Activated gamma-delta T cell (primary cell): ENCODE data around the gene DRD3.

Experiments used
- DNase-seq: peaks from one replicate; lab custom pipeline; 2025; lab: John Stamatoyannopoulos, UW

DRD3 gene

DNA sequence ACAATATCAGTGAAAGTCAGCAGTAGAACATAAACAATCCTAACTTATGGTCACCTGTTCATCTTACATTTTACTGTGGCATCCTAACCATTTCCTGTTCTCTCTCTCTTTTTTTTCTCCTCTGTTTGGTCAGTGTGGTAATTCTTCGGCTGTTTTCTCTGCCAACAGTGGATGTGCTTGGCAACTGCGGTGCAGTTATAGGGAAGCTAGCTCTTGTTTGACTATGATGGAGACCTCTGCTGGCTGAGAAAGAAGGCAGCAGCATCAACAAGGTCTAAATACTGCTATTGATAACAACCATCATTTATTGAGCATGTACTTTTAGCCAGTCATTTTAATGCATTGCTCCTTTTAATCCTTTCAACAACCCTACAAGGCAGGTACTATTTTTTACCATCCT lies 723 bp upstream of the DRD3 start:
- DNase-seq = no peak

DNA sequence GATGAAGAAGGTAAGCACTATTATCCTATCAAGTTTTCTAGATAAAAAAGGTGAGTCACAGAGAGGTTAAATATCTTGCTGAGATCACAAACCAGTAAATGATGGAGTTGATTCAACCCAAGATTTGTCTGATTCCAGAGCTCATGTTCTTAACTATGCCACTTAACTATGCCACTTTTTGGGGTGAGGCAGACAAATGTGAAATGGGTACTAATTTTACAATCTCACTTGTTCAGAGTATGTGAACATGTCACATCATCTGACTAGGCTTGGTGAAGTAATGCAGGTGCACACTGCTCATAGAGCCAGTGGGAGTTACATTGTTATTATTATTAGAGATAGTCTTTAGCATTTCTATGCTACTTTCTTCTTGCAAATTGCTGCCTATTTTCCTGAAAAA lies 2.0 kb downstream of the DRD3 start:
- DNase-seq = no peak

DNA sequence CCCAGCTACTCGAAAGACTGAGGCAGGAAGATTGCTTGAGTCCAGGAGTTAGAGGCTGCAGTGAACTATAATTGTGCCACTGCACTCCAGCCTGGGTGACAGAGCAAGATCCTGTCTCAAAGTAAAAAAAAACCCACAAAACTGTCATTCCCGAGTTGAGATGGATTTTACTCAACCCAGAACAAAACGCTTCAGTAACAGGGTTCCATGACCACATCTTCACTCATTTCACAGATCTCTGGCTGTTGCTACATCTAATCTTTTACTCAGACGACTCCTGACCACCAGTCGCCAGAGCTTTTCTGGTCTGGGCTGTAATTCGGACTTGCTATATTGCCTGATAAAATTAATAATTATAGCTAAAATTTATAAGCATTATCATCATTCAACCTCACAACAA lies 2.4 kb downstream of the DRD3 start:
- DNase-seq = no peak

DNA sequence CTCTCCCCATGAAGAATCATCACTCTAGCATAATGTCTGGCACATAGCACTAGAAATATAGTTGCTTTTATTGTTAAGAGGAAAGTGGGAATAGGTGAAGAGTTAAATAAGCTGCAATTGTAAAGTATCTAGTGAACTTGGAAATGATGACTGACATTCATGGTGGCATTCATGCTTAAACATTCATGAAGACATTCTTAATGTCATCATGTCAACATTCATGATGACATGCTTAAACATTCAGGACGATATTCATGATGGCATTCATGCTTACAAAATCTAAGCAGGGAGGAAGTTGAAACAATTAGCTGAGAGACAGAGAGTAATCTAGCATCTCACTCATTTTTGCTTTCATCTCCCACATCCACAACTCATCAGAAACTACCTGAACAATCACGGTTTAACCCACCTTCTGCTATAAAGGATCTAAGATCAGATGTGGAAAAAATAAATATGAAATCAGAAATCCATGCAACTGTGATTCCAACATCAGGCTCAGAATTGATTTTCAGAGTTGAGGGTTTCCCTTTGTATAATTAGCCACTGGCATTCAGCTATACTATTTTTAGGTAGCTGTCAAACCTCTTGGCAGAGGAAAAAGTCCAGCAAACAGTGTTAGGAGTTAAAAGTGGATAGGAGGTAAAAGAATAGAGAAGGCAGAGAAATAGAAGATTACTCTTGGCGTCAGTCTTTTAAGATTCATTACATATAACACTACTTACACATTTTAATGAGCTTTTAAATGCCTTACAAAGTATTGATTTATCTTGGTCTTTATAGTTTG lies 3.5 kb downstream of the DRD3 start:
- no peak for DNase-seq

DNA sequence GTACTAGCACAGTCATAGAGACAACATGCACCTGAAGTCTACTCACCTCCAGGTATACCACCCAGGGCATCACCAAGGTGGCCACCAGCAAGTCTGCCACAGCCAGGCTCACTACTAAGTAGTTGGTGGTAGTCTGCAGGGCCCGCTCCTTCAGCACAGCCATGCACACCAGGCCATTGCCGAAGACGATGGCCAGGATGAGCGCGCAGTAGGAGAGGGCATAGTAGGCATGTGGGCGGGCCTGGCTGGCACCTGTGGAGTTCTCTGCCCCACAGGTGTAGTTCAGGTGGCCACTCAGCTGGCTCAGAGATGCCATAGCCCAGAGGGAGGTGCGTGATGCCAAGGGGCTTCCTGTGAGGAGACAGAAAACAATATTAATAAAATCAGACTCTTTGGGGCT lies 7.2 kb downstream of the DRD3 start:
- no peak for DNase-seq

DNA sequence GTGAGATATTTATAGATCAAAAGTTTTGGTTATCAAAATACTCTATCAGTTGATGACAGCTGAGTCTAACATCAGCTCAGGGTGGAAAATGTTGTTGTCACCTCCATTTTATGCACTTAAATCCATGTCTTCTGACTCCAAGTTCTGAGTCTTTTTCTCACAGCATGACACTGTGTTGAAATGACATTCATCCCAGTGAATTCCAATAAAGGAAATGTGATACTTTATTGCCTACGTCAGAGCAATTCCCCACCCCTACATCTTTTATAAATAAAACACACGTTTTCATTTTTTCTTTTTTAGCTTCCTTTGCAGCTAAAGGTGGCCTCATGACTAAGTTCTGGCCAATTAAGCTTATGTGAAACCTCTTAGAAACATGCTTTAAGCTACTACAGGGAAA lies 10.7 kb downstream of the DRD3 start:
- no peak for DNase-seq

DNA sequence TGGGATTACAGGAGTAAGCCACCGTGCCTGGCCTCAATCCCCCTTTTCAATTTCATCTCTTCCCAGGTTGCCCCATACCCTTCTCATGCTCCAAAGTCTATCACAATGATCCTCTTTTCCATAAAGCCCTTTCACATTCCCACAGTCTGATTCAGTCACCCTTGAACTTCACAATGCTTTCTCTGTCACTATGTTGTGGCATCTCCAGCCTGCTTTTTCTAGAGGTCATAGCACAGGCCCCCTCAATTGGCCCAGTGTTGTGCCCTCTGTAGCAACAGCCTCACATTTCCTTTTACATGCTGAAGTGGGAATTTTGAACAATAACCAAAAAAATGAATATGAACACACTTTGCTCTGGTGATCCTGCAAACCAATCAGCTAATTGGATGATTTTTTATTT lies 21.5 kb downstream of the DRD3 start:
- no peak for DNase-seq

DNA sequence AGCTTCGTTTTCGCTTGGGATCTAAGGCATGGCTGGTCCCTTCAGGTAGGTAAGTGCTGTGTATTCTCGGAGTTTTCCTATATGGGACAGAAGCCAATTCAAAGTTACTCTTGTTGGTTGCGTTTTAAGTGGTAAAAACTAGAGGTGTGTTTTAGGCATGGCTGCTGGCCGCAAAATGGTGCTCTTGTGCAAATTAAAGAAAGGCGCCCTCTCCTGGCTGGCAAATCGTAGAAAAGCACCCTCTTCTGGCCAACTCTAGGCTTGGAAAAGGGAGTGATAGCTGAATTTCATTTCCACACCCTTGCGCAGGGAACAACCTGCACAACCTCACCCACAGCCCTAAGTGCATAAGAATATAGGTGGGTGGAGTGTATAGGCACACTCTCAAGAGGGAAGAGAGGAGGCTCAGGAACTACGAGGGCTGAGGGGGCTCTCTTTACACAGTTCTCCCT lies 23.5 kb downstream of the DRD3 start:
- DNase-seq = no peak

DNA sequence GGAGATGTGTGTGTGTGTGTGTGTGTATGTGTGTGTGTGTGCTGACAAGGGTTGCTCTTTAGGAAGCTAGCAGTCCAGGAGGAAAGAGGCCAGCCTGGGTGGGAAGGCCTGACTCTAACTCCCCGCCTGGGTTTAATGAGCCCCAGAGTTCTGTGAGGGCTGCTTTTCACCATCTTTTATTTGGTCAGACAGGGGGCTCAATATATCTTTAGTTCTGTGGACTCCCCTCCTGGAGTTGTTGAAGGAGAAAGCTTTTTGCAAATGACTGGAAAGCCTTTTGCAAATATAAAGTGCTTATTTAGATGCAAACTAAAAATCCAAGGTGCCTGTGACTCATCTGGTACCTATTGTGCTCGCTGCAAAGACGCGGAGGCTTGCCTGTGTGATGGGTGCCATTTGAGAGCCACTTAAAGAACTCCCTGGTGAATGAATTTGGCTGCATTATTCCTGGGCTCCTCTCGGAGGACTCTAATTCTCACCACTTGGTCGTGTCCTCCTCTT lies 24.5 kb downstream of the DRD3 start:
- DNase-seq = no peak

DNA sequence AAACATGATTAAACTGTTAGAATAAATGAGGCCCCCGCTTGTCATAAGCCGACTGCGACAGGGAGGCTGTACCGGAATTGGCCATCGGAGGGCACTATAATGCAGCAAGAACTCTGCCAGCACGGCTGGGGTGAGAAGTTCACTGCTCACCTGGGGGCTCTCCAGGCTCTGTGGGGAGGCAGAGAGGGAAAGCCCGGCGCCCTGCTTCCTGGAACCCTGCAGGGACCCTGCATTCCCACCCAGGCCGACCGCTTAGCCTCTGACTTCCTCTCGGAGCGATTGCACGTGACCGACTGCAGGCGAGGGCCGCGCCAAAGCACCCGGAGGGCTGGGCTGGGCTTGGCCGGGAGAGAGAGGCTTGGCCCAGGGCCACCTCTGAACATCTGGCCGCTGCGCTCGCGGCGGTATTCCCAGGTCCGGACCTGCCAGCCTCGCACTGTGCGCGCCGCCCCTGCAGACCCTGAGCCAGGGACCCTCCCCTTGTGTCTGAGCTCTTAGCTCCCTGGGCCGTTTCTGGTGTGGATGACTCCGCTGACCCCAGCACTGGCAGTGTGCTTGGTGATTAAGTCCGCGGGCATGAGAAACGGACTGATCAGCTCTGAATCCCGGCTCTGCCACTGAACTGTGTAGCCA lies 26.2 kb downstream of the DRD3 start:
- peak; percentile 14 for DNase-seq

DNA sequence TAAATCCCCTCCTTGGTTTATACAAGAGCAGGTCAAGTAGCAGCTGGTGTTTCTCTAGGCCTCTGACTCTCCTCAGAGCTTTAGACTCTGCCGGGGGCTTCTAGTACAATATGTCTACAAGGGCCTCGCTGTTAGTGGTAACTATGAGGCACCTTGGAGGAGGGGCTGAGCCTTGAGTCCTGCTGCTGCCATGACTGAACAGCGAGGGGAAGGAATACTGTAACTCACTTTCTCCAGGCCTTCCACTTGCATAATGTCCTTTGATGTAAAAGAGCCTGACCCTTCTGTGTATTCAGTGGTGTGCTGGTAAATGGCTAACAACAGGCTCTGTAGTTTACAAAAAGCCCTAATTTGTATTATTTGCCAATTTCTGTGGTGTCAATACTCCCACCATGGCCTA lies 27.8 kb downstream of the DRD3 start:
- no peak for DNase-seq

DNA sequence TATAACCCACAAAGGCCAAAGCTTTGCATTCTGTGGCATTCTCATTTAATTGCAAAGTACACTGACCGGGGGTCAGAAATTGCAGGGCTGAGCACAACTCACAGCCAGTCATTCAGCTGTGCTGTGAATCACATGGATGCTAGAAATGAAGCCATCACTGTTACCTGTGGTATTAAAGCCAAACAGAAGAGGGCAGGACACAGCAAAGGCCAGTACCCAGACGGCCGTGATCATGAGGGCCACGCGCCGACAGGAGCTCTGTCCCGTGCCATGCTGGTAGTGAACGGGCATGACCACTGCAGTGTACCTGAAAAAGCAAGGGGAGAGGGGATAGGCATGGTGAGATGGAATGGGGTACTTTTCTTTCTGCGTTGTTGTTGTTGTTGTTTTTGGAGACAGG lies 31.6 kb downstream of the DRD3 start:
- DNase-seq = no peak

DNA sequence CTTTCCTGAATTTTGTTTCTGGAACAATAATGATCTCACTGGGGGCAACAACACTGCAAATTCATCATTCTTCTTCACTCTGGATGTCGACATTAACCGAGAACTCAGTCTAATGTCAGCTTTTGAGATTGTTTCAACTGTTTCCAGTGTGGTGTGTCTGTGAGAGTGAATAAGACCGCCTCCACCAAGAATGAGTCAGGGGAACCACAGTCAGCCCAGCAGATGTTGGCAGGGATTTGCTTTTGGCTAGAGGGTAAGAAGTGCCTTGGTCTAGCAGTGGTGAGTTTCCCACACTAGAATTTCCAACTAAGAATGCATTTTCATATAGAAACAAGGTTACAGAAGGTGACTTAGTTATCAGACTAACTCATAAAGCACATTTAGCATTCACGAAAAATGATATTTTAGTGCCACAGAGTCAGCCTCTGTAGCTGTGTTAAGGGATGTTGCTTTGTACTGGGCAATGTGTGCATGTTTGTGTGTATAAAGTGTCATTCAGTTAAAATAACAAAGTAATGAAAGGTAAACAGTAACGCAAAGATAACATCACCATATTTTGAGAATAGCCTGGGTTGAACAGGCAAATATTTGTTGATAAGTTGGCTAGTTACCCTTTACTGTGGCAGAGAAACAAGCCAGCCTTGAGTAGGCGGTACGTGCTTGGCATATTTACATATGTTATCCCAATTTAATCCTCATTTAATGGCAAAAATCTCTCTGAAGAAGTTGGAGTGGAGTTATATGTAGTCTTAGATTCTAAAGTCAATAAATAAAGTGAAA lies 33.8 kb downstream of the DRD3 start:
- DNase-seq = no peak

DNA sequence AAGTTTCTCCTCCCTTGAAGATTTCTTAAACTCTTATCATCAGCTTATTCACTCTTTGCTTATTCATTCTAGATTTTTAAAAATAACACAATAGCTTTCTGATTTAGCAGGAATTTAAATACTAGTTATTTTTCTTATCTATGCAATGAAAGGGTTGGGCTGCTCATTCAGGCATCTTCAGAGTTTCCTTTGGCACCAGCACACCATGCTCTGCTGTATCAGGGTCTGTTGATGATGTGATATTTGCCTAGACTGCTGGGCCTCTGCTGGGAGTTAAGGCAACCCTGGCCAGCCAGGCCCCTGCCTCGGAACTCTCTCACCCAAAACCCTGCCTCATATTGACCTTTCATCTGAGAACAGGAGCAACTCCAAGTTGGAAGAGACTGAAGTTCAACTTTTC lies 35.0 kb downstream of the DRD3 start:
- DNase-seq = no peak

DNA sequence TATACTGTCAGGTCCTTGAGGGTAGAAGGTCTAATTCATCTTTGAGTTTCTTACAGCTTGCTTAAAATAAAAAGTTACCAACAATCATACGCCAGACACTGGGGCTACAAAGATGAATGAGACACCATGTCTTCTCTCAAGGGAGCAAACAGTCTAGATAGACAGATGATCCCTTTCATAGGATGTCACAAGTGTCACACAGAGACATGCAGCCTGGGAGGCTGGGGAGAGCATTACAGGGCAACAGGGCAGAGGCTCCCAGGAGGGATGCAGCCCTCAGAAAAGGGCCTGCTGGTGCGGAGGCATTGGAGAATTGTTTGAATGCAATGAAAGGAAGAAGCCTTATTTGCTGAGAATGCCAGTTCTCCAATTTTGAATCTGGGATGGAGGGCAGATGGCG lies 39.0 kb downstream of the DRD3 start:
- DNase-seq = no peak

DNA sequence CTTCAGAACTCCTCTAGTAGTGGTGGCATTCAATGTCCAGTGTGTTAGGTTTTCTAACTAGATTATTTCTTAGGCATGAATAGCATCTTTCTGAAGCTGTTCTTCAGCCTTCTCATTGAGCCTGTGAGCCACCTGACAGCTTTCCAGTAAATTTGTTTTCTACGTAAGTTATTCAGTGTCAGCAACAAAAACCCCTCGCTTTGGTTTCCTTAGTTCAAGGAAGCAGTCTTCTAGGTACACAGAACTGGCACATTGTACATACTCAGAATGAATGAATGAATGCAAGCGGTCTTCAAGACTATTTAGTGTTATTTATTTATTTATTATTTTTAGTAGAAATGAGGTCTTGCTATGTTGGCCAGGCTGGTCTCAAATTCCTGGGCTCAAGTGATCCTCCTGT lies 44.9 kb downstream of the DRD3 start:
- no peak for DNase-seq

DNA sequence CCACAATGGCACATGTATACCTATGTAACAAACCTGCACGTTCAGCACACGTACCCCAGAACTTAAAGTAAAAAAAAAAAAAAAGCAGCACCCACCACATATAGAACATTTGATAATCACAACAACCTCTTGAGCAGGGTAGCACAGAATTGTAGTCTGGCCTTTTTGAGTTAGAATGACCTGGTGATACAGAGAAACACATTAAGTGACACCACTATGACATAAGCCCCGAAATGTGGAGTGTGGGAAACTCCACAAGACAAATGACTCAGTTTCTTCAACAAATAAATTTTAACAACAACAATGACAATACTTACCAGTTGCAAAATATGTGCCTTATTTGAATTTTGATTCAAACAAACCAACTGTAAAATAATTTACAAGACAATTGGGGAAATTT lies 46.4 kb downstream of the DRD3 start:
- DNase-seq = no peak

DNA sequence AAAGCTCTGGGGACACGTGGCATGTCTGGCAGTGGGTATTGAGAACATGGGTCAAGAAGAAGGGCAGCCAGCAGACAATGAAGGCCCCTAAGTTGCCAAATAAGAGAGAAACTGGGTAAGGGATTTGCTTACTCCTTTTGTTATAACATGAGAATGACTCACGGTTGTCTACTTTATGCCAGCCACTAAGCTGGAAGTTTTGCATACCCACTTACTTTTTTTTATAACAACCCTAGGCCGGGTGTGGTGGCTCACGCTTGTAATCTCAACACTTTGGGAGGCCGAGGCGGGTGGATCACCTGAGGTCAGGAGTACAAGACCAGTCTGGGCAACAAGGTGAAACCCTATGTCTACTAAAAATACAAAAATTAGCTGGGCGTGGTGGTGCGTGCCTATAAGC lies 50.0 kb downstream of the DRD3 start:
- DNase-seq = no peak

DNA sequence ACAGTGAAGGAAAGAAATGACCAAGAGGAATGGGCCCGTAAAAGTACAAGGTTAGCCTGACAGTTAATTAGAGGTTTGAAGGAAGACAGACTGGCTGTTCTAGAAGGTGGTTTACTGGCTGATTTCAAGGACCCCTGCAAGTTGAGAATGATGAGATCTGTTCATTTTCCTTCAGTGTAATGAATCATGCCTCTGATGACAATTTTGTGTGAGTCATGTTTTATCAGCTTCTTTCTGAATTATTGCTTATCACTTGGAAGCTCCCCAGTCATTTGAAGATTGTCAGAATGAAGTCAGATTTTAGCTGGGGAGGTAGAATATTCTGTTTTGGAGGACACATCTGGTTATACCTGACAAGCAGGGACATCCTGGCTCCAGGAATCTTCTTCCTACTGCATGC lies 50.6 kb downstream of the DRD3 start:
- DNase-seq = no peak

DNA sequence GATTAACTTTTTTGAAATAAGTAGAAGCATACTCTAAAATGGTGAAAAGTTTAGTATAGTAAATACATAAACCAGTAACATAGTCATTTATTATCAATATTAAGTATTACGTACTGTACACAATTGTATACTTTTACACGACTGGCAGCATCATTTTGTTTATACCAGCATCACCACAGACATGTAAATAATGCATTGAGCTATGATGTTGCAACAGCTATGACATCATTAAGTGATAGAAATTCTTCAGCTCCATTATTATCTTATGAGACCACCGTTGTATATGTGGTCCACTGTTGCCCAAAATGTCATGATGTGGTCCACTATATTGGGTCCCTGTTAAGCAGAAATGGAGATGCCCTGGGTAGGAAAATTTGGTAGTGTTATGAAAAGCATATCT lies 51.3 kb downstream of the DRD3 start:
- no peak for DNase-seq

DNA sequence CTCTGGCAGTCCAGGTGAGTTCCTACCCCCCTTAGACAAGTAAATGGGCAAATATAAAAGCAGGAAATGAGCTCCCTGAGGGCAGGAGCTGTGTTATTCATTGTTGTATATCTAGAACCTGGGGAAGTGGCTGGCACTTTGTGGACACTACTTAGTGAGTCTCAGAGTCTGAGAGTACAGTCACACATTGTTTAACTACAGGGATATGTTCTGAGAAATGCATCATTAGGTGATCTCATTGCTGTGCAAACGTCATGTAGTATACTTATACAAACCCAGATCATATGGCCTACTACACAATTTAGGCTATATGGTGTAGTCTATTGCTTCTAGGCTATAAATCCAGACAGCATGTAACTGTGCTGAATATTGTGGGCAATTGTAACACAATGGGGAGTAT lies 52.4 kb downstream of the DRD3 start:
- no peak for DNase-seq

DNA sequence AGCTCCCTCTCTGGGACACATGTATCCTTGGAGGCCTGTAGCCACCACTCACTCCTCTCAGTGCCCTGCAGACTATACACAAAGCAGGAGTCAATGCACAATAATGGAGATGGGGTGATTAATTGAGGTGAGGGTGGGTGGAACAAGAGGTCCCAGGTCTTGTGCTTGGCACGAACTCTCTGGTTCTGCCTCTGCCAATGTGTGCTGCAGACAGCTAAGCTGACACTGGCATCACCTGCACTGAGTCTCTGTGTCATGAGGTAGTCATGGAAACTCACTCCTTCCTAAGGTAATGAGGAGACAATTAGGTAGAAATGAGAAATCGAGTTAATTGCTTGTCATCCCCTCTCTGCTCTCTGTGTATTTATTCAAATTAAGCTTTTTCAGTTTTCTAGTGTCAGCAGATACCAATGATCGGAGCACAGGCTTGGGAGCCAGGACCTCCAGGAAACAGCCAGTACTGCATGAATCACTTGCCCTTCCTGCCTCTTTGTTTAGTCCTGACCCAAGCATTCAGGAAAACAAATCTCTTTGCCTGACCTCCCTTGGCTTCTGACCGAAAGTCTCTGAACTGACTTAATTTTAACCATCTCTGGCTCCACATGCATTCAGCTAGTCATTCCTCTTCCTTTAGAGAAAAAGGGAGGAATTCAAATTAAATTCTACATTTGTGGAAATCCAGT lies 56.7 kb downstream of the DRD3 start:
- DNase-seq = no peak
